HCT116 (cell line): ENCODE measurements around the gene TSC22D3. TPM values are rescaled to one million over a fixed set of nuclear protein-coding genes. Genes with fewer than 3 reads are reported as not detected.

ENCODE experiments used
- ATAC-seq: fragments of 200-7000 bp; cut with Tn5 transposase; 2 replicates; pipeline ENCODE4 v1.9.1; 2020; ENCODE audit warnings: mild to moderate bottlenecking, moderate library complexity
- BruUV-seq: library from RNA; stranded (reverse); fragments of 400-500 nt; replicated peaks from 2 replicates; lab custom pipeline; 2021; lab: Mats Ljungman, UMichigan
- CTCF ChIA-PET: fragments of 300-600 bp; sonication (Branson Sonifier 250); formaldehyde crosslinking; loops from one replicate; lab custom pipeline; 2021; ENCODE audit warnings: antibody characterized with exemption; lab: Charles Lee
- POLR2A ChIA-PET: fragments of 300-600, 350-600 bp; sonication (Branson Sonifier 250); formaldehyde crosslinking; loops from one replicate; lab custom pipeline; 2021; ENCODE audit warnings: antibody characterized with exemption; lab: Charles Lee
- RAD21 ChIA-PET, 2 experiments: fragments of 300-600 bp; sonication (Branson Sonifier 250); formaldehyde crosslinking; loops; one replicate each; lab custom pipeline; 2023; ENCODE audit warnings: low total read pairs in 2 of 2; ENCODE audit not compliant: uncharacterized antibody in 2 of 2, unreplicated experiment in 2 of 2, low non-redundant PET in 1 of 2; lab: Charles Lee
- DNase-seq: peaks from one replicate; pipeline ENCODE4 v3.0.0-alpha.2; 2010; ENCODE audit warnings: low read depth, low spot score
- H2AFZ ChIP-seq: fragments of 200-600 bp; shearing (Covaris generic), sonication (generic); 2 replicates; pipeline ENCODE4 v1.6.1; 2017; ENCODE audit warnings: low read depth, mixed run types, mixed read lengths, antibody characterized with exemption, low read length; ENCODE audit not compliant: poor library complexity, severe bottlenecking
- H3K27ac ChIP-seq: 2 replicates; pipeline ENCODE4 v1.5.1; 2012; ENCODE audit warnings: low read depth, low read length
- H3K27me3 ChIP-seq: fragments of 200-600 bp; sonication (generic); 2 replicates; pipeline ENCODE4 v1.6.1; 2016; ENCODE audit warnings: mixed run types, low read length, mixed read lengths; ENCODE audit not compliant: insufficient read depth
- H3K36me3 ChIP-seq, 2 experiments: fragments of 200-500 bp in 1 of 2; fragments of 200-600 bp in 1 of 2; sonication (Bioruptor generic) in 1 of 2; sonication (generic) in 1 of 2; 2 replicates each; pipeline versions ENCODE4 v1.5.1 to v1.6.1; 2014 to 2016; ENCODE audit warnings: low read length in 2 of 2, inconsistent platforms in 1 of 2, mixed read lengths in 1 of 2, mixed run types in 1 of 2; ENCODE audit not compliant: insufficient read depth in 2 of 2, control insufficient read depth in 1 of 2
- H3K4me1 ChIP-seq, 2 experiments: fragments of 200-600 bp in 1 of 2; sonication (generic) in 1 of 2; 2 replicates each; pipeline versions ENCODE4 v1.5.1 to v1.6.1; 2012 to 2017; ENCODE audit warnings: low read length in 2 of 2, inconsistent platforms in 1 of 2, mild to moderate bottlenecking in 1 of 2, mixed read lengths in 1 of 2, mixed run types in 1 of 2, moderate library complexity in 1 of 2; ENCODE audit not compliant: insufficient read depth in 2 of 2, control insufficient read depth in 1 of 2
- H3K4me2 ChIP-seq: fragments of 200-600 bp; sonication (generic); 2 replicates; pipeline ENCODE4 v1.6.1; 2017; ENCODE audit warnings: mixed run types, low read length, mixed read lengths
- H3K4me3 ChIP-seq, 2 experiments: fragments of 200-600 bp in 1 of 2; sonication (generic) in 1 of 2; replicated peaks in 1 of 2; 2 replicates each; pipeline ENCODE4 v1.5.1; 2011 to 2016; ENCODE audit warnings: low read length in 2 of 2, control low read depth in 1 of 2, low read depth in 1 of 2, mild to moderate bottlenecking in 1 of 2, mixed read lengths in 1 of 2, mixed run types in 1 of 2
- H3K79me2 ChIP-seq: fragments of 200-600 bp; sonication (generic); 2 replicates; pipeline ENCODE4 v1.6.1; 2017; ENCODE audit warnings: mild to moderate bottlenecking, mixed run types, low read length, moderate library complexity, mixed read lengths; ENCODE audit not compliant: insufficient read depth
- H3K9ac ChIP-seq: fragments of 200-600 bp; sonication (generic); 2 replicates; pipeline ENCODE4 v1.6.1; 2016; ENCODE audit warnings: low read length, mixed read lengths
- H3K9me2 ChIP-seq: fragments of 200-600 bp; sonication (generic), shearing (Covaris generic); 2 replicates; pipeline ENCODE4 v1.6.1; 2017; ENCODE audit warnings: mixed run types, mild to moderate bottlenecking, moderate library complexity; ENCODE audit not compliant: insufficient read depth
- H3K9me3 ChIP-seq, 2 experiments: fragments of 200-500 bp in 1 of 2; fragments of 200-600 bp in 1 of 2; sonication (Bioruptor generic) in 1 of 2; sonication (generic) in 1 of 2; 2 replicates each; pipeline ENCODE4 v1.6.1; 2014 to 2017; ENCODE audit warnings: low read length in 2 of 2, mixed read lengths in 2 of 2, inconsistent platforms in 1 of 2, low read depth in 1 of 2, mild to moderate bottlenecking in 1 of 2, mixed run types in 1 of 2, moderate library complexity in 1 of 2; ENCODE audit not compliant: control insufficient read depth in 1 of 2, insufficient read depth in 1 of 2
- H4K20me1 ChIP-seq: fragments of 200-600 bp; sonication (generic), shearing (Covaris generic); 2 replicates; pipeline ENCODE4 v1.6.1; 2017; ENCODE audit warnings: mixed run types, mild to moderate bottlenecking, moderate library complexity; ENCODE audit not compliant: insufficient read depth
- CEBPB ChIP-seq: IDR thresholded peaks from 2 replicates; pipeline ENCODE4 v1.6.1; 2012; ENCODE audit warnings: low read depth
- EGR1 ChIP-seq: IDR thresholded peaks from 2 replicates; pipeline ENCODE4 v1.6.1; 2012; ENCODE audit warnings: low read depth
- ELF1 ChIP-seq: IDR thresholded peaks from 2 replicates; pipeline ENCODE4 v1.6.1; 2012; ENCODE audit warnings: low read depth, borderline replicate concordance
- EZH2 ChIP-seq: fragments of 200-600 bp; sonication (generic); IDR thresholded peaks from 2 replicates; pipeline ENCODE4 v1.6.1; 2017; ENCODE audit warnings: antibody characterized with exemption, mixed run types
- EZH2phosphoT487 ChIP-seq: fragments of 200-600 bp; IDR thresholded peaks from 2 replicates; pipeline ENCODE4 v1.6.1; 2018; ENCODE audit warnings: antibody characterized with exemption, borderline replicate concordance
- POLR2A ChIP-seq: IDR thresholded peaks from 2 replicates; pipeline ENCODE4 v1.7.0; 2011; ENCODE audit warnings: borderline replicate concordance; ENCODE audit not compliant: insufficient read depth, insufficient read length; ENCODE audit errors: extremely low read depth
- POLR2AphosphoS5 ChIP-seq: IDR thresholded peaks from 2 replicates; pipeline ENCODE4 v1.6.1; 2011; ENCODE audit warnings: mild to moderate bottlenecking, low read depth, low read length, moderate library complexity
- RAD21 ChIP-seq: IDR thresholded peaks from 2 replicates; pipeline ENCODE4 v1.6.1; 2012; ENCODE audit warnings: low read depth, mild to moderate bottlenecking
- SIN3A ChIP-seq: IDR thresholded peaks from 2 replicates; pipeline ENCODE4 v1.6.1; 2012; ENCODE audit warnings: low read depth
- SP1 ChIP-seq: IDR thresholded peaks from 2 replicates; pipeline ENCODE4 v1.6.1; 2012; ENCODE audit warnings: low read depth
- SRF ChIP-seq: IDR thresholded peaks from 2 replicates; pipeline ENCODE4 v1.6.1; 2012; ENCODE audit warnings: low read depth
- TCF7L2 ChIP-seq: IDR thresholded peaks from 2 replicates; pipeline ENCODE4 v1.7.0; 2011; ENCODE audit warnings: borderline replicate concordance, inconsistent platforms; ENCODE audit not compliant: insufficient read depth, insufficient read length; ENCODE audit errors: extremely low read depth
- YY1 ChIP-seq: IDR thresholded peaks from 2 replicates; pipeline ENCODE4 v1.6.1; 2011; ENCODE audit warnings: low read length, low read depth, moderate library complexity, mild to moderate bottlenecking; ENCODE audit not compliant: insufficient replicate concordance; ENCODE audit errors: extremely low read depth
- ZFX ChIP-seq: fragments of 450-650 bp; IDR thresholded peaks from 2 replicates; pipeline ENCODE4 v1.6.1; 2017
- intact Hi-C: fragments of 100-400 bp; cut with micrococcal nuclease; formaldehyde crosslinking; loops from 2 replicates; pipeline ENCODE4 v1.10.0; 2022
- total RNA-seq: library from RNA; stranded (reverse); gene quantifications from one replicate; pipeline ENCODE4 v1.2.1, GENCODE V29; 2021; ENCODE audit not compliant: unreplicated experiment
- TF ChIP-seq, protein P1 (sequence below): IDR thresholded peaks from 2 replicates; pipeline ENCODE4 v1.6.1; 2012; ENCODE audit warnings: low read depth
- TF ChIP-seq, protein P2 (sequence below), 3 experiments: fragments of 200-600 bp in 1 of 3; sonication (generic) in 1 of 3; IDR thresholded peaks in 2 of 3; conservative IDR thresholded peaks in 1 of 3; 2 replicates each; pipeline ENCODE4 v1.5.1; 2012 to 2017; ENCODE audit warnings: low read depth in 2 of 3, low read length in 2 of 3, antibody characterized with exemption in 1 of 3, borderline replicate concordance in 1 of 3, control low read depth in 1 of 3, mild to moderate bottlenecking in 1 of 3, mixed read lengths in 1 of 3, mixed run types in 1 of 3, moderate library complexity in 1 of 3; ENCODE audit not compliant: insufficient read depth in 1 of 3
- TF ChIP-seq, protein P3 (sequence below): IDR thresholded peaks from 2 replicates; pipeline ENCODE4 v1.6.1; 2011; ENCODE audit warnings: mild to moderate bottlenecking, low read length, moderate library complexity; ENCODE audit not compliant: insufficient replicate concordance; ENCODE audit errors: extremely low read depth
- TF ChIP-seq, protein P4 (sequence below): IDR thresholded peaks from 2 replicates; pipeline ENCODE4 v1.6.1; 2012

TSC22D3 gene
- total RNA-seq, 1 experiment from 2014 or later, result 24.6 TPM

DNA sequence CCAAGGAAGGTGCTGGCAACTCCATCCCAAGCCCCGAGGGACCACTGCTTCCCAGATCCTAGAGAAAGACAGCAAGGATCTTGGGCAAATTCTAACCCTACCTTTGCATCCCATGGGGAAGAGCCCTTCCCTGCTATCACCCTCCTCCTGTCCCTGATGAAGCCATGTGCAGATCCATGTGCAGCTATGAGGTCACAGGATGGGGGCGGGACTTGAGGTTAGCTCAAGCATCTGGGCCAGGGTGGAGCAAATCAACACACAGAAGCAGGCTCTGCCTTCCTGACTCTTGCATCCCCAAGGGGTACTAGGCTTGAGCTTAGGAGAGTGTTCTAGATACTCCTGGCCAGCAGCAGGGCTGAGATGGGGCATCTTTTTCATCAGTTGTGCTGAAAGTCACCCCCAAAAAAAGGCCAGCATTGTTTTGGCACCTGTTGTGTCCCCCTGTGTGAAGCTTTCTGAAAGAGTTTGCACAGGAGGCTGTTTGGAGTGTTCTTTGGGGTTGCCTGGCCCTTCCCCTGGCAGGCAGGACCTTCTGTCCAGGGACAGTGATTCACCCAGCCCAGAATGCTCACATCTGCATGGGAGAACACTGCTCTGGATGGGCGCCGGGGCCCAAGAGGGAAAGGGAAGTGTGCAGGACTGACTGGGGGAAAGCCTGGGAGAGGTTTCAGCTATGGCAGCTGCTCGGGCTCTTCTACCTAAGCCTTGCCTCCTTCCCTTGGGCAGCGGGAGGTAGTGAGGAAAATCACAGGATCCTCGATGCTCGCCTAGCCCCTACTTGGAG, 96.4 kb downstream of the TSC22D3 start:
- TF ChIP-seq RAD21 (no peak), CEBPB (no peak), SP1 (no peak), EGR1 (no peak), YY1 (no peak), ZFX (no peak), TCF7L2 (no peak), ELF1 (no peak), SIN3A (no peak), POLR2A (no peak), EZH2phosphoT487 (no peak), SRF (no peak), POLR2AphosphoS5 (no peak), EZH2 (no peak)
- TF ChIP-seq, protein P1, sequence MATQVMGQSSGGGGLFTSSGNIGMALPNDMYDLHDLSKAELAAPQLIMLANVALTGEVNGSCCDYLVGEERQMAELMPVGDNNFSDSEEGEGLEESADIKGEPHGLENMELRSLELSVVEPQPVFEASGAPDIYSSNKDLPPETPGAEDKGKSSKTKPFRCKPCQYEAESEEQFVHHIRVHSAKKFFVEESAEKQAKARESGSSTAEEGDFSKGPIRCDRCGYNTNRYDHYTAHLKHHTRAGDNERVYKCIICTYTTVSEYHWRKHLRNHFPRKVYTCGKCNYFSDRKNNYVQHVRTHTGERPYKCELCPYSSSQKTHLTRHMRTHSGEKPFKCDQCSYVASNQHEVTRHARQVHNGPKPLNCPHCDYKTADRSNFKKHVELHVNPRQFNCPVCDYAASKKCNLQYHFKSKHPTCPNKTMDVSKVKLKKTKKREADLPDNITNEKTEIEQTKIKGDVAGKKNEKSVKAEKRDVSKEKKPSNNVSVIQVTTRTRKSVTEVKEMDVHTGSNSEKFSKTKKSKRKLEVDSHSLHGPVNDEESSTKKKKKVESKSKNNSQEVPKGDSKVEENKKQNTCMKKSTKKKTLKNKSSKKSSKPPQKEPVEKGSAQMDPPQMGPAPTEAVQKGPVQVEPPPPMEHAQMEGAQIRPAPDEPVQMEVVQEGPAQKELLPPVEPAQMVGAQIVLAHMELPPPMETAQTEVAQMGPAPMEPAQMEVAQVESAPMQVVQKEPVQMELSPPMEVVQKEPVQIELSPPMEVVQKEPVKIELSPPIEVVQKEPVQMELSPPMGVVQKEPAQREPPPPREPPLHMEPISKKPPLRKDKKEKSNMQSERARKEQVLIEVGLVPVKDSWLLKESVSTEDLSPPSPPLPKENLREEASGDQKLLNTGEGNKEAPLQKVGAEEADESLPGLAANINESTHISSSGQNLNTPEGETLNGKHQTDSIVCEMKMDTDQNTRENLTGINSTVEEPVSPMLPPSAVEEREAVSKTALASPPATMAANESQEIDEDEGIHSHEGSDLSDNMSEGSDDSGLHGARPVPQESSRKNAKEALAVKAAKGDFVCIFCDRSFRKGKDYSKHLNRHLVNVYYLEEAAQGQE, result no peak
- TF ChIP-seq, protein P2, sequence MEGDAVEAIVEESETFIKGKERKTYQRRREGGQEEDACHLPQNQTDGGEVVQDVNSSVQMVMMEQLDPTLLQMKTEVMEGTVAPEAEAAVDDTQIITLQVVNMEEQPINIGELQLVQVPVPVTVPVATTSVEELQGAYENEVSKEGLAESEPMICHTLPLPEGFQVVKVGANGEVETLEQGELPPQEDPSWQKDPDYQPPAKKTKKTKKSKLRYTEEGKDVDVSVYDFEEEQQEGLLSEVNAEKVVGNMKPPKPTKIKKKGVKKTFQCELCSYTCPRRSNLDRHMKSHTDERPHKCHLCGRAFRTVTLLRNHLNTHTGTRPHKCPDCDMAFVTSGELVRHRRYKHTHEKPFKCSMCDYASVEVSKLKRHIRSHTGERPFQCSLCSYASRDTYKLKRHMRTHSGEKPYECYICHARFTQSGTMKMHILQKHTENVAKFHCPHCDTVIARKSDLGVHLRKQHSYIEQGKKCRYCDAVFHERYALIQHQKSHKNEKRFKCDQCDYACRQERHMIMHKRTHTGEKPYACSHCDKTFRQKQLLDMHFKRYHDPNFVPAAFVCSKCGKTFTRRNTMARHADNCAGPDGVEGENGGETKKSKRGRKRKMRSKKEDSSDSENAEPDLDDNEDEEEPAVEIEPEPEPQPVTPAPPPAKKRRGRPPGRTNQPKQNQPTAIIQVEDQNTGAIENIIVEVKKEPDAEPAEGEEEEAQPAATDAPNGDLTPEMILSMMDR (IDR thresholded peaks at IDR 0.05 in 2 of 3, conservative IDR thresholded peaks at IDR 0.05 in 1 of 3; ENCODE audit: borderline replicate concordance in 1 of 3, insufficient read depth in 1 of 3, low read depth in 2 of 3, low read length in 2 of 3), result no peak
- TF ChIP-seq, protein P3, sequence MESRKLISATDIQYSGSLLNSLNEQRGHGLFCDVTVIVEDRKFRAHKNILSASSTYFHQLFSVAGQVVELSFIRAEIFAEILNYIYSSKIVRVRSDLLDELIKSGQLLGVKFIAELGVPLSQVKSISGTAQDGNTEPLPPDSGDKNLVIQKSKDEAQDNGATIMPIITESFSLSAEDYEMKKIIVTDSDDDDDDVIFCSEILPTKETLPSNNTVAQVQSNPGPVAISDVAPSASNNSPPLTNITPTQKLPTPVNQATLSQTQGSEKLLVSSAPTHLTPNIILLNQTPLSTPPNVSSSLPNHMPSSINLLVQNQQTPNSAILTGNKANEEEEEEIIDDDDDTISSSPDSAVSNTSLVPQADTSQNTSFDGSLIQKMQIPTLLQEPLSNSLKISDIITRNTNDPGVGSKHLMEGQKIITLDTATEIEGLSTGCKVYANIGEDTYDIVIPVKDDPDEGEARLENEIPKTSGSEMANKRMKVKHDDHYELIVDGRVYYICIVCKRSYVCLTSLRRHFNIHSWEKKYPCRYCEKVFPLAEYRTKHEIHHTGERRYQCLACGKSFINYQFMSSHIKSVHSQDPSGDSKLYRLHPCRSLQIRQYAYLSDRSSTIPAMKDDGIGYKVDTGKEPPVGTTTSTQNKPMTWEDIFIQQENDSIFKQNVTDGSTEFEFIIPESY, result no peak
- TF ChIP-seq, protein P4, sequence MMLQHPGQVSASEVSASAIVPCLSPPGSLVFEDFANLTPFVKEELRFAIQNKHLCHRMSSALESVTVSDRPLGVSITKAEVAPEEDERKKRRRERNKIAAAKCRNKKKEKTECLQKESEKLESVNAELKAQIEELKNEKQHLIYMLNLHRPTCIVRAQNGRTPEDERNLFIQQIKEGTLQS, result no peak
- ATAC-seq, result peak; percentile 31; the same call in 1 of the 2 replicates

More for the DNA sequence above, 96.4 kb downstream of the TSC22D3 start:
- Histone ChIP-seq H3K36me3 (no peaks in the 10 kb centered on the region), H3K9ac (no peak overlapping the region), H4K20me1 (no peaks in the 10 kb centered on the region), H3K27me3 (no peaks in the 10 kb centered on the region), H3K4me1 (peaks cover 20 to 42% of the 10 kb centered on the region in 2 experiments), H3K79me2 (no peaks in the 10 kb centered on the region), H2AFZ (no peak overlapping the region), H3K9me2 (no peaks in the 10 kb centered on the region), H3K27ac (no peak overlapping the region), H3K9me3 (no peaks in the 10 kb centered on the region), H3K4me3 (no peak overlapping the region), H3K4me2 (peak overlapping the region; percentile 21; the same call in 1 of the 2 replicates)
- intact Hi-C loops, result no loop called here
- ChIA-PET CTCF (no interaction called here), RAD21 (no interaction called here), POLR2A (no interaction called here)
- no peak for DNase-seq
- no TSS peak for BruUV-seq
